ENCODE results near the gene TOMM34.

- no peak for TF ChIP-seq EZH2 (IDR thresholded peaks at IDR 0.05; ENCODE audit: low read depth, unreplicated experiment)
- TF ChIP-seq CTCF (conservative IDR thresholded peaks at IDR 0.05; ENCODE audit: low read depth in 2 of 2): no peak
- TF ChIP-seq STAT1 (IDR thresholded peaks at IDR 0.05; ENCODE audit: unreplicated experiment): no peak
- no peak for TF ChIP-seq EZH2phosphoT487 (IDR thresholded peaks at IDR 0.05; ENCODE audit: unreplicated experiment)
Observed at GRCh38 chr20:44959638-44960102, 527 bp downstream of the TOMM34 start.

Measured in GM23338 (cell line).